SHP77 (cell line): ENCODE measurements around the gene MRPL10.
A peak's percentile ranks its signal among the peaks of the same experiment; 100 is the strongest.

ENCODE experiments used
- DNase-seq, 2 experiments: peaks; one replicate each; lab custom pipeline; 2025; lab: John Stamatoyannopoulos, UW

The MRPL10 gene

DNA sequence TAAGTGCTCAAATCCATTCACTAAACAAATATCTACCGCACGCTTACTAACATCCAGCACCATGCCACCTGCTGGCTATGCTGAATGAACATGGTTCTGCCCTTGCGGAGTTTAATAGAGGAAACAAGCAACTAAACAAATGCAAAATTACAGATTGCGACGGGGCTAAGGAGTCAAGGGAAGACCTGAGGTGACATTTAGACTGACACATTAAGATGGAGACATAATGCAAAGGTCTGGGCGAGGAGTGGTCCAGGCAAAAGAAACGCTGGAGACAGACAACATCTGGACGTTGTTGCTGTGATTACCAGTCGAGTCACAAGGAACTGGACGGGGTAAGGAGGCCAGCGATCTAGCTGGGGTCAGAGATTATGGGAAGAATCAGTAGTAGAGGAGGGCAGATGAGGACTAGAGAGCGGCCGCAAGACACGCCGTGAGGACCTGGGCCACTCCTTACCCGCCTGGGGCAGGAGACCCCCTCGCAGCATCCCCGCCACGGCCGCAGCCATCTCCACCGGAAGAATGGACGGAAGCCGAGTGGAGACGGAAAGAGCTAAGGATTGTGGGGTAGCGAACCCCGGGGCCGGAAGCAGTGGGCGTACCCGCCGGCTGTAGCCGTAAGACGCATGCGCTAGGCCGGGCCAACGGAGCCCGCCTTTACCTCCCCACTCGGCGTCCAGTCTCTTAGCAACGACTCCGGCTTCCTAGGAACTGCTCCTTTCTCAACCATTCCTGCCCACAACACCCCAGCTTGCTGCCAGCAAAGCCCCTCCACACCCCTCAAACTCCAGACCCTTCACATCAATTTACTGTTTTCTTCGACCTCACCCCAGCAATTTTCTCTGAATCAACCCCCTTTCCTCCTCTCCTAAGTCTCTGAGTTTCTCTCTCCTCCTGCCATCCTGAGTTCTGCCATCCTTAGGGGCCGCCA lies at the start of gene MRPL10, which contains the start of gene LRRC46:
MRPL10 (minus strand) TSS at position 539 of the 931 bp plus-strand sequence; CDS start at position 509, 30 bp downstream.
LRRC46 (plus strand) TSS at position 668 of the 931 bp plus-strand sequence. CDS start 320 bp downstream, outside the sequence.
- DNase-seq = peak; percentile 93 to 94

DNA sequence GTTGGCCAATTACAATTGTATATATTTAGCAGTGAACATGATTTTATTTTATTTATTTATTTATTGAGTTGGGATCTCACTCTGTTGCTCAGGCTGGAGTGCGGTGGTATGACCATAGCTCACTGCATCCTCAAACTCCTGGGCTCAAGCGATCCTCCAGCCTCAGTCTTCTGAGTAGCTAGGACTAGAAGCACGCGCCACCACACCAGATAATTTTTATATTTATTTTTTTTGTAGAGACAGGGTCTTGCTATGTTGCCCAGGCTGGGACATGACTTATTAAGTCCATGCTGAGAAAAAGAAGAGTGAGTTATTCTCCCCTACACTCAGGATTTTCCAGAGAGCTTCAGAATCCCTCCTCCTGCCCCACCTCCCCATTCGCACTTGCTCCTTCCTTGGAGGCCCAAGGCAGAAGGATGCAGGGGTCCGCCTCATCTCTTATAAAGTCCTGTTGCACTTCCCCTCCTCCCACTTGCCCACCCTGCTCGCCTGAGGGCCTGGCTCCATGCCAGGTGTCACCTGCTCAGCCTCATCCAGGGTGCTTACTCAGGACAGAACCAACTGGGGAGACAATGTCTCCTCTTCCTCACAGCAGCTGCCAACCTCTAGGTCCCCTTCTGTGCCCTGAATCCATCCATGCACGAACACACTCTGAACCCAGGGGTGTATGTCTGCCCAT lies 48.6 kb upstream of the MRPL10 start:
- no peak for DNase-seq

DNA sequence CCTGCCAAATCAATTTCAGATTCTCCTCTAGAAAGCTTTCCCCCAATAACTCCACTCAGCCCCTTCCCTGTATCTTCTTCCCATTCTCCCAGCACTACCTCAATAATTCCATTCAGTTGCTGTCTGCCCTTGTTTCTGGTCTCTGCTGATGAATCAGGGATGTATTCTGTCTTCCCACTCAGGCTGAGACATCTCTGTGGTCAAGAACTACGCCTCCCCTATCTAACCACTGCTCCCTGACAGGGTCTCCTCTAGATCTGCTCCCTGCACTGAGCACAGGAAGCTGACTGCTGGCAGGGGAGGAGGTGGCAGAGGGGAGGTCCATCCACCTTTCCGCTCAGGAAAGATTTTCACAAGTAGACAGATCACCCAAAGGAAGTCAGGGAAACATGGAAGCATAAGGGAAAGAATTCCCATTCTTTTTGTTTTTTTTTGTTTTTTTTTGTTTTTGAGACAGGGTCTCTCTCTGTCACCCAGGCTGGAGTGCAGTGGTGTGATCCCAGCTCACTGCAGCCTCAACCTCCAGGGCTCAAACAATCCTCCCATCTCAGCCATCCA lies 47.8 kb upstream of the MRPL10 start:
- no peak for DNase-seq

GRCh38 chr17:47878203-47879027 lies 47.1 kb upstream of the MRPL10 start:
- DNase-seq = no peak

DNA sequence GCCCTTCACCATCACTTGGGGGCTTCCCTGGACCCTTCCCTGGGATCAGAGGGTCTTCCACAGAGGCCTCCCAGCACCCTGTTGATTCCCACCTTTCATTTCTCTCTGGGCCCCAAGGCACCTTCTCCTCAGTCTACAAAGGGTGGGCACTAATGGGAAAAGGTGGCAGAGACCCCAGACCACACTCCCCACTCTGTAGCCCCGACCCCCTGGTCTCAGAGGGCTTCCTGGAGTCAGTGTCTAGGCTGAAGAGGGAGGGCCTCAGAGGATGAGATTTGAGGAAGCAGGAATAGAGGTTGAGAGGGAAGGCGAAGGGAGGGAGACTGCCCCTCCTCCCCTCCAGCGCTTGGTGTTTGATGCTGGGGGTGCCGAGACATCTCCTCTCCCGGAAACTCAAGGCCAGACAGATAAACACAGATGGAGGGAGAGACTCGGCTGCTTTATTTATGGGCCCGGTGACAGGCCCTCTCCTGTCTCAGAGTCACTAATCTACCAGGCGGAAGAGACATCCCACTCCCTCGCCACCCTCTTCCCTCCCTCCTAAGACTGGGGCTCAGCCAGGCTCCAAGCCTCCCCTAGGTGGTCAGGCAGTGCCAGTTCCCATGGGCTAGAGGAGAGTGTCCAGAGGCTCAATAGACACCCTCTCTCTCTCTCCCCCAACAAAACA lies 46.2 kb upstream of the MRPL10 start:
- DNase-seq = no peak

GRCh38 chr17:47875011-47875985 lies 44.0 kb upstream of the MRPL10 start:
- DNase-seq = no peak

DNA sequence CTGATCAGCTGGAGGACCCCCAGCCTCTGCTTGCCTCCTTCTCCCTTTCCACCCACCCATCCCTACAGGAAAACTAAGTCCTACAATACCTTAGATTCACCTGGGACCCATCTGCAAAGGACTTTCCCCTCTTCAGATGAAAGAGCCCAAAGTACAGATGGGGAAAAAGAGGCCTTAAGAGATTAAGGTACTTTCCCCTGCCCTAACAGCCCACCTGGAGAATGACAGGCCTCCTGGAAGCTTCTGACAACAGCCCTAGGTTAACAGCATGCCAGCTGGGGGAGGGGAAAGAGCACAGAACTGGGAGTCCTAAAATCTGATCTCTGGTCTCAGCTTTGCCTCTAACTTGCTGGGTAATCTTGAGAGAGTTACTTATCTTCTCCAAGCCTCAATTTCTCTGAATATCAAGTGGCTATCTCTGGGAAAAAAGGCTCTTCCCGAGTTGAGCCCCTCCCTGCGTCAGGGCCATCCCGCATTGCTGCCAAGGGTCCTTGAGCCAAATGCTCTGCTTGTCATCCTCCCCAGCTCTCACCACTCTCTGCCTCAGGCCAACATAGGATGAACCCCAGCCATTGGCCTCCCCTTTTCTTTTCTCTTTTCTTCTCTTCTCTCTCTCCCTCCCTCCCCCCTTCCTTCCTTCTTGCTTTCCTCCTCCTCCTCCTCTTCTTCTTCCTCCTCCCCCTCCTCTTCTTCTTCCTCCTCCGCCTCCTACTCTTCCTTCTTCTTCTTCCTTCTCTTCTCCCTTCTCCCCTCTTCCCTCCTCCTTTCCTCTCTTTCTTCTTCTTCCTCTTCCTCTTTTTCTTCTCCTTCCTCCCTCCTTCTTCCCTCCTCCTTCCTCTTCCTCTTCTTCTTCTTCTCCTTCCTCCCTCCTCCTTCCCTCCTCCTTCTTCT lies 42.1 kb upstream of the MRPL10 start:
- DNase-seq = no peak

DNA sequence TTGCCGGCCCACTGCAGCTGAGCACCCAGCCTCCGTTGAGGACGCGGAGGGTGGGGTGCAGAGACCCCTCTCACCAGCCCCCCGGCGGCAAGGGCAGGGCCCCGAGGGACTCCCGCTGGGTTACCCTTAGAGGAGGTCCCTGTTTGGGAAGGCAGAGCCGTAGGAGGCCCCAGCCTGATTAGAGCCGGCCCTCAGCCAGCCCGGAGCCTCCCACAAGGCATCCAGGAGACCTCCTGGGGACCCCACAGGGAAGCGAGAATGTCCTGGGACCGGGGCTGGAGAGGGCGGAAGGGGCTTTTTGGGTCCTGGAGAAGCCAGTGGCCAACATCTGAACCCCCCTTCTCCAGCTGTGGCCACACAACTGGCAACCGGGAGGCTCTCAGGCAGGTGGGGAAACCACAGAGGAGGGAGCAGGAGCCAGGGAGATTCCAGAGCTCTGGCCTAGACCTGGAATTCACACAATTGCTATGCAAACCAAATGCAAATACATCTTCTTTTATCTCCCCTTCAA lies 41.4 kb upstream of the MRPL10 start:
- no peak for DNase-seq

GRCh38 chr17:47872019-47872650 lies 40.8 kb upstream of the MRPL10 start:
- DNase-seq = no peak

DNA sequence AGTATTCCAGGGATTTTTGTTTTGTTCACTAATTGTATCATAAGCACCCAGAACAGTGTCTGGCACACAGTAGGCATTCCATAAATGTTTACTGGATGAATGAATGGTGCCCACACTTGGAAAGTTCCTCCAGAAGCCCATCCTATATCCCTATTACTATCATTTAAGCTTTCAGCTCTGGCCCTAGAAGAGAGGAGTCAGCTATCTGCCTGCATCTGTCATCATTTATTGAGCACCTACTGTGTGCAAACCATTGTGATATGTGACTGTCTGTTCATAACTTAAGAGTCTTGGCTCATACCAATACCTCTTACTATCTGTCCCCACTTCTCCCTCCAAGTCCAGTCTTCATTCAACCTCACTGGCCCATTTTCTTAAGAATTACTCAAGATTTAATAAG lies 39.7 kb upstream of the MRPL10 start:
- DNase-seq = no peak

DNA sequence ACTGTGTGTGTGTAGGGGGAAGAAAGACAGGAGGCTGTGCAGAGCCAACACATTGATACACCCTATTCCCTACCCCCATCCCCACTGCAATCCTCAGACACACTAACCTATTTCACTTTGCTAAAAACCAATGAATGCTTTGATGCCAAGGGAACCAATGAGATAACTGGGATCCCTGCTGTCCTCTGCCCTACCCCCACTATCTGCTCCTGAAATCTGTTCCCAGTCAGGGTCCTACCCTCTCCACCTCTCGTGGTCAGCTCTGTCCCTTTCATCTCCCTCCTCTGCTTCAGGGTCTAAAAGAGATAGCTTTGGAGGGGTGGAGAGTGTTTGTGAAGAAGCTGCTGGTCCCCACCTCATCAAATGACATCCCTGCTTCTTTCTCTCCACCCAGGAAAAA lies 38.7 kb upstream of the MRPL10 start:
- DNase-seq = no peak

DNA sequence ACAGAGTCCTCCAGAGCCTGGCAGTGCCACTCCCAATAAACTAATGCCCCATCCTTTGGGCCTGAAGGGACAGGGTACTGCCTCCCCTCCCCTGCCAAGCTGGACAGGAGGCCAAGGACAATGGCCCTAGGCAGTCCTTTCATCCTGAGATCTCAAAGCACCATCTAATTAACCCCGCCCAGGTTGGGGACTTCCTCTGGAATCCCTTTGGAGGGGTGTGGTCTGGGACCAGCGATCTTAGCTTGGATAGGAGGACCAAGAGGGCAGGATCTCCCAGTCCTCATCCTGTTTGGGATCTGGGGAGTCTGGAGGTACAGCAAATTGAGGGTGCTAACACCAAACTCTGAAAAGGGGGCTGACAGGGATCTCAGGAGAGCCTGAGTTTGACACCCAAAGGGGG lies 37.8 kb upstream of the MRPL10 start:
- DNase-seq = no peak

DNA sequence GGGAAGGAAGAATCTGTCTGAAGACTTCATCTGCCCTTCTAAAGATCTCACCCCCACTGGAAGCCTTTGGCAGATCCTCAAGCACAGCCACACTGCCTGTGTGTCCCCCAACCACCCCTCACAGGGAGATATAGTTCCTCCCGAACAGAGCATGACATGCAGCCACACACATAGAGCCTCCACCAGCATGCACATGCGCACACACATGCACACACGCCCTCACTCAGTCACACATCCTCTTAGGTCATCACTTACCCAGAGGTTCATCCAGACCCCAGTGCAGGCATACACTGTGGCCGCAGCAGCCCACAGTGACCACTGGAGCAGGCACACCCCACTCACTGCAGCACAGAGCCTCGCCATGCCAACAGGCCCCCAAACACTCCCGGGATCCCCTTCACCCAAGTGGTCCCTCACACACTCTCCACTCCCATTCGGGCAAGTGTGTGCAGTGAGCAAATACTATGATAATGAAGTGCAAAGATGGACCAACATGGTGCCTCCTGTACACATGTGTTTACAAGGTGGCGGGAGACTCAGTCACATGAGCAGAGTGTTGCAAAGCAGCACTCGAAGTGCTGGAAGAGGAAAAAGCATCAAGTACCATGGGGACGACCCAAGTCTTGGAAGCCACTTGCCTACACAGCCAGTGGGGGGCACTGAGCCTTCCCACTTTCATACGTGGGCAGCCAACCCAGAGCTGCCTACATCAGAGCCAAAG lies 36.6 kb upstream of the MRPL10 start:
- no peak for DNase-seq

DNA sequence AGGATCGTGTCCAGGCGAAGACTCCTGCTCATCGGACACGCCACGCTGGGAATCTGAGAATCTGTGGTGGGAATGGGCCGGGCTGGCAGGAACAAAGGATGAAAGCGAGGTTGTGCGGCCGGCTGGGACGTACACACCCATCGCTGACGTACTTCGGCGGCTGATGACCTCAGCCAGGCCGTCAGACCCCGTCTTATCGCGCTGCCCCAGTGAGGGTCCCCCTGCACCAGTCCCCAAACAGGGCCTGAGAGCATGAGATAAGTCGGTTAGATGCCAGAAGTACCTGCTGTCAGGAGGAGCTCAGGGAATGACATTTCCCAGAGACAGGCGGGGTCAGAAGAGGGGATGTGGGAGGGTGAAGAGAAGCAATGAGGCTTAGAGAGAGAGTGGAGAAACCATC lies 35.6 kb upstream of the MRPL10 start:
- no peak for DNase-seq

DNA sequence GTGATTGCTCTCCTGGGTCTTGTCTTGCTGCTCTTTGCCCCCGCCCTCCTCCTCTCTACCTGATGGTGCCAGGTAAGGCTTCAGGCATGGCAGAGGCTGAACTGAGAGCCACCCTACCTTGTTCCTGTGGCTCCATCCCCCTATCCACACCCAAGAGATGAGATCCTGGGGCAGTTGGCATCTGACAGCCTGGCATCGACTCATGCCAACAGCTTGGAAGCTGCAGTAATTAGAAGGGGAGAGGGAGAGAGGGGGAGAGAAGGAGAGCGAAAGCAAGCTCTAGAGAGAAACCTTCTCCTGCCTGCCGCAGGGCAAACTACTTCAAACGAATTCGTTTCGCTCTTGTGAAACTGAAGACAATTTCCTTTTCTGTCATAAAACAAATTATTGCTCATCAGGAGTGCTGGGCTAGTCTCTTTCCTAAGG lies 33.5 kb upstream of the MRPL10 start:
- DNase-seq = no peak

DNA sequence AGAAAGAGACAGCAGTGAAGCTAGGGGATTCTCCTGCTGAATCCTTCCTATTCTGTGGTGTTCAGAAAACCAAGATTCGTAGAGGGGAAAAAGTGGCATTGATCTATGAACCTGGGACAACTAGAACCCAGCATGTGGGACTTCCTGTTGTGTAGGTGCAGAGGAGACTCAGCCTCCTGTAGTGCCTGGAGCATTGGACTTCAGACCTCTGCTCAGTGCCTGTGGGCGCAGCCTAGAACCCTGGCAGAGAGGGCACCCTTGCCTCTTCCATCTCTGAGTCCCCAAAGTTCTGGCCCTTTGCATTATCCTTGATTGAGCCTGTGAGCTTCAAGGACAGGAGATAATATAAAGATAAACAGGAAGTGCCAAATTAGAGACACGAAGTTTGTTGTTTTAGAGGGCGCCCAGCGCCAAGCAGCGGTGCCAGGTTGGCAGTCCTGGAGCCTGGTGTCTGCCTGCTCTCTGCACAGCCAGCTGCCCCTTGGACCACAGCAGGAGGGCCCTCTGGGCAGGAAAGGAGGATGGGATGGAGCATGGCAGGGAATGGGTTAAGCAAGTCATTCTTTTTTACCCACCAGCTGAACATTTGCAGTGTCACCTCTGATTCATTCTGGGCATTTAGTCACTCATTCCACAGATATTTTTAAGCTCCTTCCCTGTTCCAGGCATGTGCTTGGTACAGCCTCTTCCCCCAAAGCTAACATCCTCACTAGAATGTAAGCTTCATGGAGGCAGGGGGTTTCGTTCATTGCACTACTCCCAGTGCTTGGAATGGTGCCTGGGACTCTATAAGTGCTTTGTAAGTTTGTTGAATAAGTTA lies 31.5 kb upstream of the MRPL10 start:
- no peak for DNase-seq

DNA sequence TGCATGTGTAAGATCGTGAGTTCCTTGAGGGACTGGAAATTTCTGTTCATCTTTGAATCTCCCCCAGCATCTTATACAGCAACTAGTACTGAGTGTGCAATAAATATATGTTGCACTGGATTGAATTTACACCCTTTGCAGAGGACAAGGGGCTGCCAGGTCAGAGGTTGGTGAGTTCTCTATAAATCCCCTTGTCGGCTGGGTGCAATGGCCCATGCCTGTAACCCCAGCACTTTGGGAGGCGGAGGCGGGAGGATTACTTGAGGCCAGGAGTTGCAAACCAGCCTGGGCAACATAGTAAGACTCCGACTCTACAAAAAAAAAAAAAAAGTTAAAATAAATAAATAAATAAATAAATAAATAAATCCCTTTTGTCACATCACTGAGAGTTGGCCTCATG lies 29.0 kb upstream of the MRPL10 start:
- no peak for DNase-seq
